Adrenal gland (tissue), 5 donors: Measurements from ENCODE around the gene LRP8.

Source experiments
- POLR2A ChIP-seq, 2 donors: fragments of 450-650 bp; IDR thresholded peaks; one replicate each; pipeline ENCODE4 v1.6.1; 2017; ENCODE audit warnings: antibody characterized with exemption in 2 of 2, mild to moderate bottlenecking in 2 of 2, moderate library complexity in 1 of 2
- TF ChIP-seq, protein P1 (sequence below), 6 experiments: fragments of 450-650 bp in 4 of 6; fragments of 200-600 bp in 2 of 6; sonication (generic) in 1 of 6; IDR thresholded peaks; 1 replicate in 5 of 6; 2 replicates in 1 of 6; pipeline versions ENCODE4 v1.5.1 to v1.8.0; 2016 to 2021; ENCODE audit warnings: antibody characterized with exemption in 6 of 6, mild to moderate bottlenecking in 2 of 6, moderate library complexity in 1 of 6
- donor health status: DM: no; HTN: no; CAD: no.

DNA sequence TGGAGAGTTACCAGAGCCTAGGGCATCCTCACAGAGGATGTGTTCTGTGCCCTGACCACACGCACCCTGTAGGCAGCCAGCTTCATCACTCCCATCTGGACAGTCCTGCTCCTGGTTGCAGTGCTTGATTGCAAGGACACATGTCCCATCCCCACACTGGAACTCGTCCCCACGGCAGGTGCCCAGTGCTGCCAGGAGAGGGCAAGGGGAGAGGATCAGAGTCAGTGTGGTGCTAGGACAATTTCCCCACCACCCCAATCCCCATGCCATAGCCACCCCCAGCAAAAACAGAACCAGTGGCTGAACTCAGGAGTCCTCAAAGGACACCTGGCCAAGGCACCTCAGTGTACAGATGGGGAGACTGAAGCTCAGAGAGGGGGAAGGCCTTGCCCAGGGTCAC lies 52.3 kb downstream of the LRP8 start:
- TF ChIP-seq POLR2A (IDR thresholded peaks at IDR 0.05) = no peak
- TF ChIP-seq, protein P1, sequence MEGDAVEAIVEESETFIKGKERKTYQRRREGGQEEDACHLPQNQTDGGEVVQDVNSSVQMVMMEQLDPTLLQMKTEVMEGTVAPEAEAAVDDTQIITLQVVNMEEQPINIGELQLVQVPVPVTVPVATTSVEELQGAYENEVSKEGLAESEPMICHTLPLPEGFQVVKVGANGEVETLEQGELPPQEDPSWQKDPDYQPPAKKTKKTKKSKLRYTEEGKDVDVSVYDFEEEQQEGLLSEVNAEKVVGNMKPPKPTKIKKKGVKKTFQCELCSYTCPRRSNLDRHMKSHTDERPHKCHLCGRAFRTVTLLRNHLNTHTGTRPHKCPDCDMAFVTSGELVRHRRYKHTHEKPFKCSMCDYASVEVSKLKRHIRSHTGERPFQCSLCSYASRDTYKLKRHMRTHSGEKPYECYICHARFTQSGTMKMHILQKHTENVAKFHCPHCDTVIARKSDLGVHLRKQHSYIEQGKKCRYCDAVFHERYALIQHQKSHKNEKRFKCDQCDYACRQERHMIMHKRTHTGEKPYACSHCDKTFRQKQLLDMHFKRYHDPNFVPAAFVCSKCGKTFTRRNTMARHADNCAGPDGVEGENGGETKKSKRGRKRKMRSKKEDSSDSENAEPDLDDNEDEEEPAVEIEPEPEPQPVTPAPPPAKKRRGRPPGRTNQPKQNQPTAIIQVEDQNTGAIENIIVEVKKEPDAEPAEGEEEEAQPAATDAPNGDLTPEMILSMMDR (IDR thresholded peaks at IDR 0.05) = no peak
